Suprapubic skin (tissue), 4 donors: ENCODE measurements around the gene DMRT1. TPM values are rescaled to one million over a fixed set of nuclear protein-coding genes. Genes with fewer than 3 reads are reported as not detected.

Source experiments
- DNase-seq, 2 donors: peaks; one replicate each; pipeline ENCODE4 v3.0.0-alpha.2; 2019; ENCODE audit warnings: low spot score in 2 of 2
- H3K27ac ChIP-seq: fragments of 200-600 bp; sonication (generic); one replicate; pipeline ENCODE4 v1.5.1; 2019
- H3K27me3 ChIP-seq: fragments of 200-600 bp; sonication (generic); one replicate; pipeline ENCODE4 v1.5.1; 2019
- H3K36me3 ChIP-seq: fragments of 200-600 bp; sonication (generic); one replicate; pipeline ENCODE4 v1.5.1; 2019
- H3K4me1 ChIP-seq: fragments of 200-600 bp; sonication (generic); one replicate; pipeline ENCODE4 v1.5.1; 2019
- H3K4me3 ChIP-seq: fragments of 200-600 bp; sonication (generic); one replicate; pipeline ENCODE4 v1.5.1; 2019; ENCODE audit warnings: mild to moderate bottlenecking
- H3K9me3 ChIP-seq: fragments of 200-600 bp; sonication (generic); one replicate; pipeline ENCODE4 v1.5.1; 2019
- EP300 ChIP-seq: sonication (generic); formaldehyde crosslinking; IDR thresholded peaks from one replicate; pipeline ENCODE4 v1.6.1; 2017; ENCODE audit warnings: antibody characterized with exemption
- POLR2A ChIP-seq, 2 donors: fragments of 450-650 bp; IDR thresholded peaks; one replicate each; pipeline ENCODE4 v1.6.1; 2017; ENCODE audit warnings: antibody characterized with exemption in 2 of 2, mild to moderate bottlenecking in 2 of 2, moderate library complexity in 2 of 2
- POLR2AphosphoS5 ChIP-seq, 3 donors: sonication (generic); formaldehyde crosslinking; IDR thresholded peaks; one replicate each; pipeline ENCODE4 v1.6.1; 2017; ENCODE audit warnings: antibody characterized with exemption in 3 of 3
- WGBS: methylation state at CpG from one replicate; pipeline ENCODE4 v1.1.5; 2018; 5-methylcytosine and 5-hydroxymethylcytosine counted together
- total RNA-seq, 4 donors: library from RNA; depleted of rRNA; stranded (reverse); fragments of >200 nt; gene quantifications; one replicate each; pipeline ENCODE4 v1.1.0, GENCODE V29; 2016
- TF ChIP-seq, protein P1 (sequence below), 2 donors: fragments of 200-600 bp in 1 of 2; fragments of 450-650 bp in 1 of 2; sonication (generic) in 1 of 2; IDR thresholded peaks; one replicate each; pipeline ENCODE4 v1.5.1; 2016 to 2019; ENCODE audit warnings: antibody characterized with exemption in 2 of 2, mild to moderate bottlenecking in 1 of 2, moderate library complexity in 1 of 2

The DMRT1 gene
- total RNA-seq, 4 donors from 2014 or later: not detected

GRCh38 chr9:966870-967269, 125.4 kb downstream of the DMRT1 start:
- TF ChIP-seq, protein P1, sequence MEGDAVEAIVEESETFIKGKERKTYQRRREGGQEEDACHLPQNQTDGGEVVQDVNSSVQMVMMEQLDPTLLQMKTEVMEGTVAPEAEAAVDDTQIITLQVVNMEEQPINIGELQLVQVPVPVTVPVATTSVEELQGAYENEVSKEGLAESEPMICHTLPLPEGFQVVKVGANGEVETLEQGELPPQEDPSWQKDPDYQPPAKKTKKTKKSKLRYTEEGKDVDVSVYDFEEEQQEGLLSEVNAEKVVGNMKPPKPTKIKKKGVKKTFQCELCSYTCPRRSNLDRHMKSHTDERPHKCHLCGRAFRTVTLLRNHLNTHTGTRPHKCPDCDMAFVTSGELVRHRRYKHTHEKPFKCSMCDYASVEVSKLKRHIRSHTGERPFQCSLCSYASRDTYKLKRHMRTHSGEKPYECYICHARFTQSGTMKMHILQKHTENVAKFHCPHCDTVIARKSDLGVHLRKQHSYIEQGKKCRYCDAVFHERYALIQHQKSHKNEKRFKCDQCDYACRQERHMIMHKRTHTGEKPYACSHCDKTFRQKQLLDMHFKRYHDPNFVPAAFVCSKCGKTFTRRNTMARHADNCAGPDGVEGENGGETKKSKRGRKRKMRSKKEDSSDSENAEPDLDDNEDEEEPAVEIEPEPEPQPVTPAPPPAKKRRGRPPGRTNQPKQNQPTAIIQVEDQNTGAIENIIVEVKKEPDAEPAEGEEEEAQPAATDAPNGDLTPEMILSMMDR (IDR thresholded peaks at IDR 0.05): no peak
- no peak for TF ChIP-seq EP300
- H3K4me3 ChIP-seq: no peak overlapping the region
- DNase-seq: no peak
- H3K36me3 ChIP-seq: no peaks in the 10 kb centered on the region
- peaks cover 99% of the 10 kb centered on the region for H3K27me3 ChIP-seq
- WGBS: 50% methylated on average over 3 of the region's 3 CpGs
- peaks cover 28% of the 10 kb centered on the region for H3K4me1 ChIP-seq
- no peak overlapping the region for H3K27ac ChIP-seq
- no peaks in the 10 kb centered on the region for H3K9me3 ChIP-seq

GRCh38 chr9:967436-967835, 125.9 kb downstream of the DMRT1 start:
- Histone ChIP-seq H3K4me1 (peaks cover 33% of the 10 kb centered on the region), H3K36me3 (no peaks in the 10 kb centered on the region), H3K4me3 (no peak overlapping the region), H3K9me3 (no peaks in the 10 kb centered on the region), H3K27me3 (peaks cover 99% of the 10 kb centered on the region), H3K27ac (no peak overlapping the region)
- DNase-seq: no peak
- 27% methylated on average over 6 of the region's 6 CpGs for WGBS
- TF ChIP-seq POLR2A (IDR thresholded peaks at IDR 0.05): no peak
- no peak for TF ChIP-seq POLR2AphosphoS5 (IDR thresholded peaks at IDR 0.05)

DNA sequence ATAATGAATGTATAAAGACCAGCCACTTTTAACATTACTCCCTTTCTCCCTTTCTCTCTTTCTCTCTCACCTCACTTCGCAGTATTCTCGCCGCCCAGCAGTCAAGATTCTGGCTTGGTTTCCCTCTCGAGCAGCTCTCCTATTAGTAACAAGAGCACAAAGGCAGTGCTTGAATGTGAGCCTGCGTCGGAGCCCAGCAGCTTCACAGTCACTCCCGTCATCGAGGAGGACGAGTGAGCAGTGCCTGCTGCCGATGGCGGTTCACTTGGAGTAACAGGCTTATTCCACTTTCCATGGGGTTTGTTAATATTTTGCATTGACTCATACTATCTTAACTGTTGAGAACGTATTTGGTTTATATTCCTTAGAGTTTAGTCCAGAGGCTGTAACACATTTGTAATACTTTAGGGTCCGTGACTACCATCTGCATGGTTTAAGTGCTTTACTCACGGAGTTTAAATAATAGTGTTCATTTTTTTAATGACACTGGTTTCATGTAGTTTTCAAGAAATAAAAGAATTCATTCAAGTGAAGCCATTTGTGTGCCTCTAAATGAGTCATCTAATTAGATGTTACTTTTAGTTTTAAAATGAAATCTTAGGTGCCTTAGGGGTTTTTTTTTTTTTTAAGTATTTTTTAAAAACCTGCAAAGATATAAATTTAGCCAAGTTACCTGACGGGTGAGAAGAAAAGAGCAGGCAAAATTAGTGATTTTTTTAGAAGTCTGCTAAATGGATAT, 126.6 kb downstream of the DMRT1 start:
- TF ChIP-seq POLR2A (IDR thresholded peaks at IDR 0.05): no peak
- TF ChIP-seq EP300: no peak
- TF ChIP-seq POLR2AphosphoS5 (IDR thresholded peaks at IDR 0.05): no peak
- TF ChIP-seq, protein P1 (IDR thresholded peaks at IDR 0.05): no peak

GRCh38 chr9:969310-970150, 128.0 kb downstream of the DMRT1 start:
- H3K9me3 ChIP-seq: no peaks in the 10 kb centered on the region
- no peaks in the 10 kb centered on the region for H3K36me3 ChIP-seq
- 18% methylated on average over 28 of the region's 49 CpGs for WGBS
- no peak overlapping the region for H3K4me3 ChIP-seq
- H3K27ac ChIP-seq: no peak overlapping the region
- peaks cover 42% of the 10 kb centered on the region for H3K4me1 ChIP-seq
- DNase-seq: no peak
- TF ChIP-seq POLR2AphosphoS5 (IDR thresholded peaks at IDR 0.05): no peak
- H3K27me3 ChIP-seq: peaks cover 100% of the 10 kb centered on the region

More for the DNA sequence above, 126.6 kb downstream of the DMRT1 start:
- H3K27ac ChIP-seq: no peak overlapping the region
- H3K9me3 ChIP-seq: no peaks in the 10 kb centered on the region
- no peak for DNase-seq
- H3K36me3 ChIP-seq: no peaks in the 10 kb centered on the region
- peaks cover 99% of the 10 kb centered on the region for H3K27me3 ChIP-seq
- 18% methylated on average over 14 of the region's 15 CpGs for WGBS
- no peak overlapping the region for H3K4me3 ChIP-seq
- peaks cover 40% of the 10 kb centered on the region for H3K4me1 ChIP-seq

DNA sequence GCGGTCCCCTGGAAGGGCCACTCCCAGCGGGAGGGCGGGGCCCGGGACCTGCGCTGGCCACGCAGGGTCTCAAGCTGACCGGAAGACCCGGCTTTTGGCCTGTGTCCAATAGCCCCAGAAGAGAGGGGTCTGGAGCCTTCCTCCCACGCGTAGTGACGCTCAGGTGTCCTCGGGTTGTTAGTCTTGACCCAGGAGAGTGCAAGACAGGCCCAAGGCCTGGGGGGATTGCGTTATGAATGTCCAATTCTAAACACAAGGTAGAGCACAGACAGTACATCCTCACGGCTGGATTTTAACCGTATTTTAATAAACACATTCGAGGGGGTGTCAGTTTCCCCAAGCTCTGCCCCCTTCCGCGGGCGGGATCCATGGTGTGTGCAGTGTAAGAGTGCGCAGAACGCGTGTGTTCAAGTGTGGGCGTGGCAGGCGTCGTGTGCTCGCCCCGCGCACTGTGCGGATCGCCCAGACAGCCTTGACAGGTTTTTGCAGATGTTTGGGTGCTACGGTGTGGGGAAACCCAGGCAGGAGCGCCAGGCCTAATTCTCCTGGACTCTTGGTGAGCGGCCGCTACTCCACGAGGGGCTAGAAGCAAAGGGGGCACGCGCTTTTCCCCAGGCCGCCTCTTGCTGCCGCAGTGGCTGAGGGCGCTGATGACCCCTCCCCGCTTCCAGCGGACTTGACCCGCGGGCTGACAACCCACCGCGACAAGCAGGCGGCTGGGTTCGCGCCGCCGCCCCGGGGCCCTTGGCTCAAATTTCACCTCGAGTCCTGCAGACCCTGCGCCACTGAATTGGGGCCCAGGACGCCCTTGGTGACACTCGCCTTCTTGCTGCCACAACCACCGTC, 128.9 kb downstream of the DMRT1 start:
- no peak for TF ChIP-seq POLR2A (IDR thresholded peaks at IDR 0.05)
- TF ChIP-seq, protein P1 (IDR thresholded peaks at IDR 0.05): no peak
- TF ChIP-seq EP300: no peak
- TF ChIP-seq POLR2AphosphoS5 (IDR thresholded peaks at IDR 0.05): no peak
- WGBS: 39% methylated on average over 30 of the region's 57 CpGs
- H3K27me3 ChIP-seq: peaks cover 100% of the 10 kb centered on the region
- peaks cover 42% of the 10 kb centered on the region for H3K4me1 ChIP-seq
- H3K27ac ChIP-seq: no peak overlapping the region
- H3K9me3 ChIP-seq: no peaks in the 10 kb centered on the region
- DNase-seq: no peak
- no peak overlapping the region for H3K4me3 ChIP-seq
- H3K36me3 ChIP-seq: no peaks in the 10 kb centered on the region
